B cell (primary cell): ENCODE results near the gene EFCAB8. TPM values are rescaled to one million over a fixed set of nuclear protein-coding genes. Genes with fewer than 3 reads are reported as not detected.

Experiments
- ATAC-seq: fragments of 200-7000 bp; cut with Tn5 transposase; one replicate; pipeline ENCODE4 v1.10.0; 2021; ENCODE audit warnings: low read depth, mild to moderate bottlenecking, moderate number of reproducible peaks, moderate library complexity
- CTCF ChIA-PET: fragments of 350-600 bp; sonication (Branson Sonifier 250); formaldehyde crosslinking; loops from one replicate; lab custom pipeline; 2021; ENCODE audit warnings: antibody characterized with exemption, inconsistent platforms; lab: Charles Lee
- POLR2A ChIA-PET: fragments of 350-600 bp; sonication (Branson Sonifier 250); formaldehyde crosslinking; loops from one replicate; lab custom pipeline; 2021; ENCODE audit warnings: antibody characterized with exemption; lab: Charles Lee
- DNase-seq: peaks from one replicate; pipeline ENCODE4 v3.0.0; 2013
- H2AFZ ChIP-seq: 2 replicates; pipeline ENCODE4 v1.6.1; 2012; ENCODE audit warnings: mild to moderate bottlenecking, low read depth, low read length; ENCODE audit not compliant: insufficient read depth, poor library complexity, severe bottlenecking
- H3K27ac ChIP-seq, 2 donors: 1 replicate in 1 of 2; 2 replicates in 1 of 2; pipeline ENCODE4 v1.5.1; 2012 to 2013; ENCODE audit warnings: low read length in 2 of 2, mild to moderate bottlenecking in 2 of 2, moderate library complexity in 1 of 2
- H3K27me3 ChIP-seq, 4 experiments: fragments of 200-600 bp in 1 of 4; sonication (generic) in 1 of 4; replicated peaks in 1 of 4; 1 replicate in 2 of 4; 2 replicates in 2 of 4; pipeline versions ENCODE4 v1.6.1 to v1.7.0; 2013 to 2016; ENCODE audit warnings: low read length in 3 of 4, mild to moderate bottlenecking in 2 of 4, mixed read lengths in 1 of 4, moderate library complexity in 1 of 4; ENCODE audit not compliant: insufficient read depth in 4 of 4, control insufficient read depth in 3 of 4; ENCODE audit errors: control extremely low read depth in 1 of 4
- H3K36me3 ChIP-seq, 2 experiments: replicated peaks in 1 of 2; 1 replicate in 1 of 2; 2 replicates in 1 of 2; pipeline versions ENCODE4 v1.6.1 to v1.7.1; 2013; ENCODE audit warnings: low read length in 1 of 2; ENCODE audit not compliant: insufficient read depth in 2 of 2, control insufficient read depth in 1 of 2; ENCODE audit errors: control extremely low read depth in 1 of 2, extremely low read depth in 1 of 2
- H3K4me1 ChIP-seq, 2 donors: fragments of 200-600 bp in 1 of 2; sonication (generic) in 1 of 2; 1 replicate in 1 of 2; 2 replicates in 1 of 2; pipeline versions ENCODE4 v1.5.1 to v1.6.1; 2013 to 2017; ENCODE audit warnings: low read length in 2 of 2; ENCODE audit not compliant: control insufficient read depth in 2 of 2, insufficient read depth in 2 of 2
- H3K4me2 ChIP-seq: replicated peaks from 2 replicates; pipeline ENCODE3; 2012; ENCODE audit warnings: mild to moderate bottlenecking, low read depth, low read length; ENCODE audit not compliant: poor library complexity, severe bottlenecking
- H3K4me3 ChIP-seq, 5 experiments: fragments of 200-600 bp in 1 of 5; sonication (generic) in 1 of 5; 1 replicate in 3 of 5; 2 replicates in 2 of 5; pipeline versions ENCODE4 v1.5.1 to v1.7.0; 2011 to 2016; ENCODE audit warnings: low read length in 4 of 5, mild to moderate bottlenecking in 4 of 5, low read depth in 2 of 5, control low read depth in 1 of 5, moderate library complexity in 1 of 5; ENCODE audit not compliant: insufficient read depth in 1 of 5; ENCODE audit errors: control extremely low read depth in 1 of 5, extremely low read depth in 1 of 5
- H3K79me2 ChIP-seq: fragments of 200-600 bp; sonication (generic); one replicate; pipeline ENCODE4 v1.6.0; 2016; ENCODE audit warnings: low read length; ENCODE audit not compliant: control insufficient read depth, insufficient read depth
- H3K9ac ChIP-seq: fragments of 200-600 bp; sonication (generic); 2 replicates; pipeline ENCODE4 v1.6.1; 2017; ENCODE audit warnings: mild to moderate bottlenecking, low read length, moderate library complexity
- H3K9me3 ChIP-seq, 3 donors: one replicate each; pipeline versions ENCODE4 v1.6.1 to v1.7.1; 2013; ENCODE audit warnings: low read length in 2 of 3; ENCODE audit not compliant: control insufficient read depth in 2 of 3, insufficient read depth in 1 of 3; ENCODE audit errors: control extremely low read depth in 1 of 3
- H4K20me1 ChIP-seq: 2 replicates; pipeline ENCODE4 v1.6.0; 2012; ENCODE audit warnings: mild to moderate bottlenecking, low read length; ENCODE audit not compliant: insufficient read depth, control insufficient read depth, poor library complexity, severe bottlenecking
- H3K27ac Mint-ChIP-seq: one replicate; pipeline ENCODE4 v1.8.0; 2021; ENCODE audit warnings: mixed read lengths
- H3K27me3 Mint-ChIP-seq: one replicate; pipeline ENCODE4 v1.8.0; 2021; ENCODE audit warnings: mixed read lengths
- H3K4me1 Mint-ChIP-seq: one replicate; pipeline ENCODE4 v1.8.0; 2021; ENCODE audit warnings: mixed read lengths
- H3K4me3 Mint-ChIP-seq: one replicate; pipeline ENCODE4 v1.8.0; 2021; ENCODE audit warnings: mixed read lengths
- H3K9me3 Mint-ChIP-seq: one replicate; pipeline ENCODE4 v1.8.0; 2022; ENCODE audit warnings: mixed read lengths; ENCODE audit not compliant: insufficient read depth
- CTCF ChIP-seq: fragments of 200-600 bp; IDR thresholded peaks from one replicate; pipeline ENCODE4 v1.8.0; 2022; ENCODE audit warnings: antibody characterized with exemption, mild to moderate bottlenecking
- EZH2 ChIP-seq: IDR thresholded peaks from 2 replicates; pipeline ENCODE4 v1.6.1; 2012; ENCODE audit warnings: borderline replicate concordance, low read depth, mild to moderate bottlenecking, moderate library complexity, low read length; ENCODE audit not compliant: insufficient read depth, poor library complexity, severe bottlenecking
- WGBS: methylation state at CpG from one replicate; pipeline ENCODE4 v1.1.5; 2013; ENCODE audit warnings: missing lambda C conversion rate; ENCODE audit not compliant: insufficient coverage; 5-methylcytosine and 5-hydroxymethylcytosine counted together
- intact Hi-C: fragments of 100-400 bp; cut with micrococcal nuclease; formaldehyde crosslinking; loops from one replicate; pipeline ENCODE4 v1.10.0; 2022
- polyA plus RNA-seq: library from polyadenylated mRNA; depleted of rRNA; stranded (reverse); fragments of >200 nt; gene quantifications from 2 replicates; pipeline ENCODE4 v1.2.3, GENCODE V29; 2012
- total RNA-seq, 2 donors: library from RNA; stranded (reverse); fragments of 120-200 nt in 1 of 2; gene quantifications; 1 replicate in 1 of 2; 2 replicates in 1 of 2; pipeline versions ENCODE4 v1.2.3 to v1.2.4, GENCODE V29; 2013 to 2022

Gene EFCAB8
- total and polyA plus RNA-seq, 2 donors (not counting 1 experiment from before 2014, with no cell fraction given) = 0.72 to 2.3 TPM

- ChIA-PET POLR2A (no interaction called here), CTCF (no interaction called here)
- Histone ChIP-seq H2AFZ (no peak overlapping the region), H3K4me2 (no peak overlapping the region), H3K9ac (no peak overlapping the region), H3K27me3 (no peaks in the 10 kb centered on the region), H3K9me3 (peaks cover 0 to 26% (median 0%) of the 10 kb centered on the region in 3 donors), H3K79me2 (no peaks in the 10 kb centered on the region), H3K36me3 (no peaks in the 10 kb centered on the region), H3K27ac (no peak overlapping the region), H3K4me3 (no peak overlapping the region), H4K20me1 (no peaks in the 10 kb centered on the region), H3K4me1 (peaks cover 11 to 16% of the 10 kb centered on the region in 2 donors)
- TF ChIP-seq EZH2 (no peak), CTCF (no peak)
- ATAC-seq (no peak), DNase-seq (no peak)
- Mint-ChIP-seq H3K27ac (no peak overlapping the region), H3K4me3 (no peak overlapping the region), H3K9me3 (no peaks in the 10 kb centered on the region), H3K27me3 (no peaks in the 10 kb centered on the region), H3K4me1 (peaks cover 3% of the 10 kb centered on the region)
- WGBS = 95% methylated on average over 10 of the region's 13 CpGs
- intact Hi-C loops = no loop called here
These were observed 118.7 kb downstream of the EFCAB8 start for GRCh38 chr20:32977281-32978008.

- 95% methylated on average over 7 of the region's 7 CpGs for WGBS
- no peak overlapping the region for H3K27ac Mint-ChIP-seq
- no peak overlapping the region for H3K4me3 Mint-ChIP-seq
- TF ChIP-seq EZH2 = no peak
- no peak for TF ChIP-seq CTCF
- POLR2A ChIA-PET = no interaction called here
- Histone ChIP-seq H3K9ac (no peak overlapping the region), H3K4me3 (no peak overlapping the region), H4K20me1 (no peaks in the 10 kb centered on the region), H3K36me3 (no peaks in the 10 kb centered on the region), H3K9me3 (peaks cover 0 to 21% (median 0%) of the 10 kb centered on the region in 3 donors), H3K4me1 (peaks cover 6 to 11% of the 10 kb centered on the region in 2 donors), H3K4me2 (no peak overlapping the region), H3K79me2 (no peaks in the 10 kb centered on the region), H3K27me3 (no peaks in the 10 kb centered on the region), H2AFZ (no peak overlapping the region), H3K27ac (no peak overlapping the region)
- intact Hi-C loops = no loop called here
- H3K9me3 Mint-ChIP-seq = no peaks in the 10 kb centered on the region
- no peak for ATAC-seq
- peaks cover 3% of the 10 kb centered on the region for H3K4me1 Mint-ChIP-seq
- no peak for DNase-seq
- H3K27me3 Mint-ChIP-seq = no peaks in the 10 kb centered on the region
- CTCF ChIA-PET = no interaction called here
These were observed 119.2 kb downstream of the EFCAB8 start for GRCh38 chr20:32978009-32978335.
